Right atrium auricular region (tissue), 2 donors: Measurements from ENCODE around the gene NOTCH4. TPM values are rescaled to one million over a fixed set of nuclear protein-coding genes. Genes with fewer than 3 reads are reported as not detected.
A peak's percentile ranks its signal among the peaks of the same experiment; 100 is the strongest.

Experiments used
- DNase-seq: peaks from one replicate; pipeline ENCODE4 v3.0.0-alpha.2; 2019; ENCODE audit warnings: low spot score
- H3K27ac ChIP-seq, 2 donors: fragments of 200-600 bp; sonication (generic); 1 replicate in 1 of 2; 2 replicates in 1 of 2; pipeline ENCODE4 v1.5.1; 2016 to 2019
- H3K27me3 ChIP-seq, 2 donors: fragments of 200-600 bp; sonication (generic); one replicate each; pipeline versions ENCODE4 v1.5.1 to v1.6.0; 2017 to 2019
- H3K36me3 ChIP-seq: fragments of 200-600 bp; sonication (generic); one replicate; pipeline ENCODE4 v1.5.1; 2016
- H3K4me1 ChIP-seq, 2 donors: fragments of 200-600 bp; sonication (generic); one replicate each; pipeline versions ENCODE4 v1.5.1 to v1.6.0; 2017 to 2019
- H3K4me3 ChIP-seq, 2 donors: fragments of 200-600 bp; sonication (generic); 1 replicate in 1 of 2; 2 replicates in 1 of 2; pipeline ENCODE4 v1.5.1; 2017 to 2019; ENCODE audit warnings: mild to moderate bottlenecking in 1 of 2, moderate library complexity in 1 of 2
- H3K9me3 ChIP-seq, 2 donors: fragments of 200-600 bp; sonication (generic); one replicate each; pipeline ENCODE4 v1.5.1; 2019
- total RNA-seq, 2 donors: library from RNA; depleted of rRNA; stranded (reverse); fragments of >200 nt; gene quantifications; one replicate each; pipeline ENCODE4 v1.1.0, GENCODE V29; 2016
- TF ChIP-seq, protein P1 (sequence below), 2 donors: fragments of 200-600 bp; sonication (generic); IDR thresholded peaks; one replicate each; pipeline ENCODE4 v1.5.1; 2019; ENCODE audit warnings: antibody characterized with exemption in 2 of 2

NOTCH4 gene
- total RNA-seq, 2 donors from 2014 or later: 16.2 to 22.5 TPM

DNA sequence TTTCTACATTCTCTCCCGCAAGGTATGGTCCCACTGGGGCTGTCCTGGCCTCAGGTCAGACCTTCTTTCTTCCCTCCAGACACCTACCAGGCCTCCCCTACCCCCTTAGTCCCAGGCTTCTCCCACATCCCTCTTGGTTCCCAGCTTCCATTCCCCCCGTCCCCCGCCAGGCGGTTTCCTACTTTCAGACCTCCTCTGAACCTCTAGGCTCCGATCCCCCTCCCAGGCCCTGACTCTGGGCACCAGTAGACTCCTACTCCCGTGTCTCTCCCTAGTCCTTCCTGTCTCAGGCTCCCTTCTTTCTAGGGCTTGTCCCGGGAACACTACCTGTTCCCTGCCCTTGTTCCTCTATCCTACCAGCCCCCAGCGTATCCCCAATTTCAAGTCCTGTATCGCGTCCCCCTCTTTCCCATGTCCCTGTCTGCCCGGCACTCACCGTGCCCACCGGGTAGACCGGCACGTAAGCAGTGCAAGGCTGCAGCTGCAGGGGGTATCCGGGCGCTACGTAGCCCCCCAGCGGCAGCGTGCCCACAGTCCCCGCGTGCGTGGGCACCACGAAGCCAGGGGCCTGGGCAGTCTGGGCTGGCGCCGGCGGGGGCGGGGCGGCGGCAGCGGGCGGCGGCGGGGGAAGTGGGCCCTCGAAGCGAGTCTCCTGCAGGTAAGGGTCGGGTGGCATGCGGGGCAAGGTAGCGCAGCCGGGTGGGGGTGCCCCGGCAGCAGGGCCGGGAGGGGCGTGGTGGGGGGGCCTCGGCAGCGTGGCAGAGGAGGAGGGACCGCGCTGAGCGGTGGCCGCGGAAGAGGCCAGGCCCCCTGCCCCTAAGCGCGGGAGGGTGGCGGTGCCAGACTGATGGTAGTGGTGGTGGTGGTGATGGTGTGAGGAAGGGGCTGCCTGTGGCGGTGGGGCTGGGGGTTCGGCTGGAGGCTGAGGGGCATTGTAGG is 73.7 kb downstream of the NOTCH4 start:
- Histone ChIP-seq H3K27me3 (no peaks in the 10 kb centered on the region), H3K4me3 (peak overlapping the region in 1 of 2 donors; percentile 15), H3K36me3 (no peaks in the 10 kb centered on the region), H3K4me1 (peaks cover 0 to 31% of the 10 kb centered on the region in 2 donors), H3K27ac (no peak overlapping the region), H3K9me3 (no peaks in the 10 kb centered on the region)
- TF ChIP-seq, protein P1, sequence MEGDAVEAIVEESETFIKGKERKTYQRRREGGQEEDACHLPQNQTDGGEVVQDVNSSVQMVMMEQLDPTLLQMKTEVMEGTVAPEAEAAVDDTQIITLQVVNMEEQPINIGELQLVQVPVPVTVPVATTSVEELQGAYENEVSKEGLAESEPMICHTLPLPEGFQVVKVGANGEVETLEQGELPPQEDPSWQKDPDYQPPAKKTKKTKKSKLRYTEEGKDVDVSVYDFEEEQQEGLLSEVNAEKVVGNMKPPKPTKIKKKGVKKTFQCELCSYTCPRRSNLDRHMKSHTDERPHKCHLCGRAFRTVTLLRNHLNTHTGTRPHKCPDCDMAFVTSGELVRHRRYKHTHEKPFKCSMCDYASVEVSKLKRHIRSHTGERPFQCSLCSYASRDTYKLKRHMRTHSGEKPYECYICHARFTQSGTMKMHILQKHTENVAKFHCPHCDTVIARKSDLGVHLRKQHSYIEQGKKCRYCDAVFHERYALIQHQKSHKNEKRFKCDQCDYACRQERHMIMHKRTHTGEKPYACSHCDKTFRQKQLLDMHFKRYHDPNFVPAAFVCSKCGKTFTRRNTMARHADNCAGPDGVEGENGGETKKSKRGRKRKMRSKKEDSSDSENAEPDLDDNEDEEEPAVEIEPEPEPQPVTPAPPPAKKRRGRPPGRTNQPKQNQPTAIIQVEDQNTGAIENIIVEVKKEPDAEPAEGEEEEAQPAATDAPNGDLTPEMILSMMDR (IDR thresholded peaks at IDR 0.05): no peak
- no peak for DNase-seq

DNA sequence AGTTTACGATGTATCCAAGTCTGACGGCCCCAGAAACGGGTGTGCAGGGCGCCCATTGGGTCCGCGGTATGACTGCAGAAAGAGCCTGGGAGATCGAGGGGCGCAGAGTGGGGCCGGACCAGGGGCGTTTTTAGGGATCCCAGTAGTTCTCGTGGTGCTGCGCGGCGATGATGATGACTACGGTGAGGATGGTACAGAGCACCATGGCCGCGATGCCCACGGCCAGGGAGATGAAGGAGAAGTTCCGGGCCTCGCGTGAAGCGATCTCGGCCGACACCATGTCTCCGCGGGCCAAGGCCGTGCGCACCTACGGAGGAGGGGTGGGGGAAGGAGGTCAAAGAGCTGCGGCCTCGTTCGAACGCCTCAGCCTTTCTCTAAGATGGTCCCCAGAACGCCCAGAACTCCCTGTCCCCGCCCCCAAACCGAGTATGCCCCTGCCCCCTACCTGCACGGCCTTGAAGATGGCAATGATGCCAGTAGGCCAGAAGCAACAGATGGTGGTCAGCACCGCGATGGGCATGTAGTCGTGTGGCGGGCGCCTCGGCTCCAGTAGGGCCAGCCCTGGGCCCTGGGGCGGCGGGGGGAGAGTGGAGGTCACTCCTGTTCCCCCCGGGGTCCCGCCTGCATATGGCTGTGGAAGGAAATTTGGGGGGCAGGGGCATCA is 74.6 kb downstream of the NOTCH4 start:
- DNase-seq: no peak
- Histone ChIP-seq H3K4me3 (peak overlapping the region; percentile 30 to 41), H3K27me3 (no peaks in the 10 kb centered on the region), H3K9me3 (no peaks in the 10 kb centered on the region), H3K4me1 (peaks cover 0 to 23% of the 10 kb centered on the region in 2 donors), H3K27ac (no peak overlapping the region), H3K36me3 (no peaks in the 10 kb centered on the region)
- TF ChIP-seq, protein P1 (IDR thresholded peaks at IDR 0.05): no peak

DNA sequence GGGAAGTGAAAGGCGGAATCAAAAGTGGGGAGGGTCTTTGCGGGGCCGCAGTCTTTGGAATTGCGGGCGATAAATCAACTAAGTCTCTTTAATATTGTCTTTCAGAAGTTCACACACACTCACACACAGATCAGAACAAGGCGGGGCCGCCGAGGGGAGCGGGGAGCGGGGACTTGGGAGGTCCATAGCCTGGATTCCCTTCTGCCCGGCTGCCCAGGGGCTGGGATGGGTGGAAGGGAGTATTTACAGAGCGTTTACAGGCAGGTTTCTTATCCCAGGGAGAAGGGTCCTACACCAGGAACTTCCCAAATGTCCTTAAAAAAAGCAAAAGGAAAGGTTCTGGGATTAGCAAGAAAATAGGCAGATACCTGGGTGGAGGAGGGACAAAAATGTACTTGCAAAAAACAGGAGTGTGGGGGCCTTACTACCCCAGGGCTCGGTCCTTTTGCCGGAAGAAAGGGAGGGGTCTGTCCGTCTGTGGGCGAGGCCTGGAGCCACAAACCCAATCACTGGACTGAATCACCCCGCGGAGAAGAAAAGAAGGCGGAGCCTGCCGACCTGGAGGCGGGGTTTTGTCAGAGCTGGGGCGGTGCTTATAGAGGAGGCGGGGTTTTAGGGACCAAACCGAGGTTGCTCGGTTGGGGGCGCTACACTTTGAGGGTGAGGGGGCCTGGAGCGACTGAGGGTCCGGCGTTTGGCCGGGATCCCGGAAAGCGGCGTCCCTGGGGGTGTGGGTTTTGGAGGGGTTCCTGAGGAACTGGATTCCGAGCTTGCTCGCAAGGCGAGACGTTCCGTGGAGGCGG is 75.4 kb downstream of the NOTCH4 start:
- peak overlapping the region; percentile 30 to 41 for H3K4me3 ChIP-seq
- DNase-seq: peak; percentile 78
- no peaks in the 10 kb centered on the region for H3K27me3 ChIP-seq

DNA sequence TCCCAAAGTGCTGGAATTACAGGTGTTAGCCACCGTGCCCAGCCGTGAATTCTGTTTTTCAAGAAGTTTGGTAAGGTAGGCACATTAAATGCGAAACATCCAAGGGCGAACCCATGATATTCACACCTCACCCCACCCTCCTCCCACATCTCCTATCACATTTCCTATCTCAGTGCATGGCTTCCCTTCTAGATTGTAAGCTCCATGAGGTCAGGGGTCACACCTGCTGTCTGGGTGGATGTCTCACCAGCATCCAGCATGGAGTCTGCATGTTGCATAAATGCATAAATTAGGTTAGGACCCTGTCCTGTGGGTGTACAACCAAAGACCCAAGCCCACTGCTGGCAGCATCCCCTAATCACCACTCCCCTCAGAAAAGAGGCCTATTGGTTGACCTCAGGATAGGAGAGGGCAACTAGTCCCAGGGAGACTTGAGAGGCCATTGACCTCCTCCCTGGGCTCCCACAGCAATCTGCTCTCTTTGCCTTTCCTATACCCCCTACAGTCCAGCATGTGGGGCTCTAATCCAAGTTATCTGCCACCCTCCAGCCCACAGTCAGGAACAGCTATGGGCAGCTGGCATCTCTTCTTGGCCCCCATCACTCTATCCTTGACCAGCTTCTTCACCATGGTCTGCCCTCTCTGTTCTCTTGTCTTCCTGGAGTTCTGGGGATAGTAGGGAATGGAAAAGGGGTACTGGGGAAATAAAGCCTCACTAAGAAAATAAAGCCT is 76.3 kb downstream of the NOTCH4 start:
- Histone ChIP-seq H3K4me1 (peaks cover 0 to 11% of the 10 kb centered on the region in 2 donors), H3K27ac (no peak overlapping the region), H3K36me3 (no peaks in the 10 kb centered on the region), H3K4me3 (no peak overlapping the region), H3K27me3 (no peaks in the 10 kb centered on the region), H3K9me3 (no peaks in the 10 kb centered on the region)
- TF ChIP-seq, protein P1 (IDR thresholded peaks at IDR 0.05): no peak
- no peak for DNase-seq

More for the DNA sequence above, 75.4 kb downstream of the NOTCH4 start:
- TF ChIP-seq, protein P1 (IDR thresholded peaks at IDR 0.05): peak in 1 of 2 donors; percentile 40
- H3K9me3 ChIP-seq: no peaks in the 10 kb centered on the region
- peaks cover 0 to 20% of the 10 kb centered on the region in 2 donors for H3K4me1 ChIP-seq
- H3K36me3 ChIP-seq: no peaks in the 10 kb centered on the region
- H3K27ac ChIP-seq: no peak overlapping the region

DNA sequence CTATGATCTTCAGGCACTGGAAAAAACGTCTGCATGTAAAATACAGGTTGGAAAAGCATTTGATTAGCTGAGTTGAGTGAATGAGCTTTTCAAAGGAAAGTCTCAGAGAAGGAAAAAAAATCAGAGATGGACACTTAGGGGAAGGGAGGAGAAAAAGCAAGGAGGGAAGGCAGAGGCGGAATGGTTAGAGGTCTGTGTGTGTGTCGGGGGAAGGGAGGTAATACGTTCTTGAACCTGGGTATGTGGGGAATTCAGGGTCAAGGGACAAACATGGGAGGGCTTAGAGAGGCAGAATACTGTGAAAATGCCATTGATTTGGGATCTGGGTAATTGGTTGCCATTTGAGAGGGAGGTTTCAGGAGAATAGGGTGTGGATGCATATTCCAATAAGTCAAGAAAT is 77.2 kb downstream of the NOTCH4 start:
- Histone ChIP-seq H3K4me3 (no peak overlapping the region), H3K9me3 (no peaks in the 10 kb centered on the region), H3K4me1 (peaks cover 0 to 4% of the 10 kb centered on the region in 2 donors), H3K36me3 (no peaks in the 10 kb centered on the region), H3K27me3 (no peaks in the 10 kb centered on the region), H3K27ac (no peak overlapping the region)
- DNase-seq: no peak
- TF ChIP-seq, protein P1 (IDR thresholded peaks at IDR 0.05): no peak
